ENCODE measurements around the gene ANKS6. TPM values are rescaled to one million over a fixed set of nuclear protein-coding genes. Genes with fewer than 3 reads are reported as not detected.
"Not testable (repeated sequence)": the region's sequence is repeated elsewhere in the genome, so short reads cannot be mapped to it uniquely, and the experiment has no call there.

ANKS6 gene
- total RNA-seq, 2 experiments from 2014 or later: 5.6 to 5.9 TPM

DNA sequence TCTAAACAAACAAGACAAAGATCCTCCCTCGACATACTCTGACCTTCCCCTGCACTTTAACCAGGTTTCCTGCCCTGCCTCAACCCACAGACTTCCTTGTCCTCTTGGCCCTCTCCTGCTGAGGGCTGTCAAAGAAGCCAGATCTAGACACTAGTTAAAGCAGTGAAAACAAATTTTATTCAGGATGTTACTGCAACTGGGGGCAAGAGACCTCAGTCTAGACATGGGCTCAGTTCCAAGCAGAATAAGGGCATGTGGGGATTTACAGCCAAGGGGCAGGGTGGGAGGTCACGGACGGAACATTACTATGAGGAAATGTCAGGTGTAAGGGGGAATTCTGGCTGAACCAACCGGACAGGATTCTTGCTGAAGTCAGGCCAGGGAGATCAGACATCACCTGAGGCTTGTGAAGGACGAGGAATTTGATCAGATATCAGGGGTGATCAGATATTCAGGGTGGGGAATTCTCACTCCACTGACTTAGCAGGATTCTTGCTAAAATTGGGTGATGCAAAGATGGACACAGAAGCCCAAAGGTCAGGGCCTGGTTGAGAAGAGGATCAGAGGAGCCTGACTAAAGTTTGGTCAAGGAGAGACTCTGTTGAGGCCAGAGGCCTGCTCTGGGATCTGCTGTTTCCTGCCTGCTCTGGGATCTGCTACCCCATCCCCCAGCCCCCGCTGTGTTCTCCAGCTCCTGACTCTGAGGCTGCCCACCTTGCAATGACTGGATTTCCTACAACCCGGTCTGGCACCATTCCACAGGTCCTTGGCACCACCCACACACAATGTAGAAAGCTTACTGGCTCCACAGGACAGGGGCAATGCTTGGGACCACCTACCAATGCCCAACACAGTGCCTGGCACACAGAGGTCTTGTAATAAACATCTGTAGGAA, 109.1 kb downstream of the ANKS6 start:
- H3K36me3 Mint-ChIP-seq (ENCODE audit: low read depth): no peaks in the 10 kb centered on the region
- no peak for DNase-seq
- H3K27ac Mint-ChIP-seq: no peak overlapping the region
- H3K27me3 Mint-ChIP-seq: peaks cover 3% of the 10 kb centered on the region
- H3K4me1 Mint-ChIP-seq: peaks cover 4% of the 10 kb centered on the region
- H3K4me3 Mint-ChIP-seq: no peak overlapping the region
- CTCF ChIA-PET: no interaction called here
- POLR2A ChIA-PET: no interaction called here
- H3K9me3 Mint-ChIP-seq: no peaks in the 10 kb centered on the region

- CTCF ChIA-PET, H3K4me3 Mint-ChIP-seq, POLR2A ChIA-PET: not testable (repeated sequence)
These were observed 111.5 kb downstream of the ANKS6 start for GRCh38 chr9:98684816-98685215.

More at GRCh38 chr9:98684816-98685215, 111.5 kb downstream of the ANKS6 start:
- H3K27ac Mint-ChIP-seq; H3K36me3 Mint-ChIP-seq (ENCODE audit: low read depth); H3K27me3 Mint-ChIP-seq; H3K9me3 Mint-ChIP-seq; DNase-seq; H3K4me1 Mint-ChIP-seq: not testable (repeated sequence)

Other genes with a start within 250 kb of the ANKS6 start
- gene GABBR2, start 87.6 kb downstream of the ANKS6 start, total RNA-seq: not detected
- 10 to 100 TPM in 1 of 2 experiments, 1 to 10 TPM in 1; 9.7 to 10.1 TPM for gene GALNT12, start 11.1 kb upstream of the ANKS6 start, total RNA-seq
- gene COL15A1, start 147.4 kb upstream of the ANKS6 start, total RNA-seq: under 1 TPM; 0.07 to 0.12 TPM